DMS114 treated with DMSO at 0.1 percent for 48 hours (cell line): ENCODE results near the gene KCNS1.

Experiments used
- DNase-seq: peaks from one replicate; lab custom pipeline; 2025; ENCODE audit not compliant: unreplicated experiment; lab: John Stamatoyannopoulos, UW

Gene KCNS1

GRCh38 chr20:45110301-45110700 lies 9.4 kb upstream of the KCNS1 start:
- no peak for DNase-seq

- DNase-seq = no peak
Observed at GRCh38 chr20:45109634-45110033, 8.7 kb upstream of the KCNS1 start.

- DNase-seq = no peak
Observed at GRCh38 chr20:45105317-45105716, 4.4 kb upstream of the KCNS1 start.

GRCh38 chr20:45104786-45105185 lies 3.9 kb upstream of the KCNS1 start:
- DNase-seq = no peak

- no peak for DNase-seq
Observed at GRCh38 chr20:45103072-45103471, 2.1 kb upstream of the KCNS1 start.

GRCh38 chr20:45101333-45101850 lies 465 bp upstream of the KCNS1 start:
- DNase-seq = no peak

GRCh38 chr20:45098103-45098773 lies 2.7 kb downstream of the KCNS1 start:
- DNase-seq = no peak

- DNase-seq = no peak
Observed at GRCh38 chr20:45097485-45098102, 3.3 kb downstream of the KCNS1 start.

- DNase-seq = no peak
Observed at GRCh38 chr20:45096781-45097180, 4.1 kb downstream of the KCNS1 start.

- peak; percentile 6 for DNase-seq
Observed at GRCh38 chr20:45095805-45096238, 5.1 kb downstream of the KCNS1 start.

- no peak for DNase-seq
Observed at GRCh38 chr20:45094864-45095574, 5.9 kb downstream of the KCNS1 start.

GRCh38 chr20:45094201-45094600 lies 6.7 kb downstream of the KCNS1 start:
- DNase-seq = no peak

- no peak for DNase-seq
Observed at GRCh38 chr20:45092898-45093297, 8.0 kb downstream of the KCNS1 start.

GRCh38 chr20:45091366-45091765 lies 9.6 kb downstream of the KCNS1 start:
- DNase-seq = no peak

- no peak for DNase-seq
Observed at GRCh38 chr20:45090481-45090880, 10.4 kb downstream of the KCNS1 start.

- DNase-seq = no peak
Observed at GRCh38 chr20:45088247-45088646, 12.7 kb downstream of the KCNS1 start.

- no peak for DNase-seq
Observed at GRCh38 chr20:45087814-45088213, 13.1 kb downstream of the KCNS1 start.

- no peak for DNase-seq
Observed at GRCh38 chr20:45087097-45087790, 13.7 kb downstream of the KCNS1 start.

GRCh38 chr20:45085867-45086266 lies 15.1 kb downstream of the KCNS1 start:
- no peak for DNase-seq

- DNase-seq = no peak
Observed at GRCh38 chr20:45085289-45085688, 15.6 kb downstream of the KCNS1 start.

- DNase-seq = no peak
Observed at GRCh38 chr20:45083127-45083526, 17.8 kb downstream of the KCNS1 start.
